HG03039 (cell line): ENCODE results near the gene CTAGE4.
"Not testable (repeated sequence)": the region's sequence is repeated elsewhere in the genome, so short reads cannot be mapped to it uniquely, and the experiment has no call there.

ENCODE experiments used
- ATAC-seq: cut with Tn5 transposase; IDR thresholded peaks from one replicate; pipeline ENCODE4 v1.9.1; 2021; ENCODE audit warnings: mild to moderate bottlenecking, moderate library complexity; ENCODE audit not compliant: unreplicated experiment

CTAGE4 gene

DNA sequence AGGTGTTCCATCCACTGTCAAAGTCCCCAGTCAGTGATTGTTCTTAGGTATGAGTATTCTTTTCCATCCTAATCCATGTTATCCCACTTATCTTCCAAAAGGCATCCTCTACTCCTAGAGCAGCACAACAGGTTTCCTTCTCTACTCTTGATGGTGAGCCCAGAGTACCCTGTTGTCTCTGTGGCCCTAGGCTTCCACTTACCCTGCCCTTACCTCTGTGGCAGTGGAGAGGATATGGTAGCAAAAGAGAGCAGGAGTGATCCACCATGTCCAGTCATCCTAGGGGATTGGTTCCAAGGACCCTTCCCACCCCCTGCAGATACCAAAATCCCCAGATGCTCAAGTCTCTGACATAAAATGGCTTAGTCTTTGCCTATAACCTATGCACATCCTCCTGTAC lies 33.9 kb downstream of the CTAGE4 start:
- not testable (repeated sequence) for ATAC-seq

- ATAC-seq: not testable (repeated sequence)
These were observed 35.3 kb downstream of the CTAGE4 start for GRCh38 chr7:144218581-144218980.

- ATAC-seq: not testable (repeated sequence)
These were observed 35.9 kb downstream of the CTAGE4 start for GRCh38 chr7:144219149-144219548.

DNA sequence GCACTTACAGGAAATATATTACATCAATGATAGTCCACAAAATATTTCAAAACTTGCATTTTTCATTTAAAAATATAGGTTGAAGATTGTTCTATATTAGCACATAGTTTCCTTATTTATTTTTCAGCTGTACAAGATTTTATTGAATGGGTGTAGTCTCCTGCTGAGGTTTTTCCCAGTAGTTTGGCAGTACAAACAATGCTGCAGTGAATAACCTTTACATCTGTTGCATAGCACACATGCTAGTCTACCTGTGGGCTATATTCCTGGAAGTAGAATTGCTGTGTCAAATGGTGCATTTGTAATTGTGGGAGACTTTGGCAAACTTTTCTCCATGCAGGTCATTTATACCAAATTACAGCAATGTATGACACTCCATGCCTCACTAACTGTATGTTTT lies 37.3 kb downstream of the CTAGE4 start:
- not testable (repeated sequence) for ATAC-seq

- not testable (repeated sequence) for ATAC-seq
These were observed 40.4 kb downstream of the CTAGE4 start for GRCh38 chr7:144223675-144224074.

GRCh38 chr7:144226866-144227265 lies 43.6 kb downstream of the CTAGE4 start:
- not testable (repeated sequence) for ATAC-seq

- ATAC-seq: not testable (repeated sequence)
These were observed 45.5 kb downstream of the CTAGE4 start for GRCh38 chr7:144228810-144229209.

DNA sequence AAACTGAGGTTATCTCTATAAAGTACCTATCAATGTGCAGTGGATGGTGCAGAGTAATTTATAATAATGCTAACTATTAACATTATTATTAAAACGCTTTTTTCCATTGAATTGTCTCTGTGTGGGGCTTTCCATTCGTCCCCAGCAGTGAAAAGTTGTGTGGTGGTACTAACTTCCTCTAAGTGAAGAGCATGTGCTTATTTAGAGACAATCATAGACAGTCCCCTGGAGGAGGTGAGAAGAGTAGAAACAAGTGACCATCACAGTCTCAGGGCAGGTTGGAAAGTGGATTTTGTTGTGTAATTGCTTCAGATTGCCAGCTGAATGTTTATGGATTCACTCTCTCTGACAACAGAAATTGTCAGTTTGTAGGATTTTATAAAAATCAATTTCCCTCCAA lies 47.8 kb downstream of the CTAGE4 start:
- ATAC-seq: not testable (repeated sequence)

DNA sequence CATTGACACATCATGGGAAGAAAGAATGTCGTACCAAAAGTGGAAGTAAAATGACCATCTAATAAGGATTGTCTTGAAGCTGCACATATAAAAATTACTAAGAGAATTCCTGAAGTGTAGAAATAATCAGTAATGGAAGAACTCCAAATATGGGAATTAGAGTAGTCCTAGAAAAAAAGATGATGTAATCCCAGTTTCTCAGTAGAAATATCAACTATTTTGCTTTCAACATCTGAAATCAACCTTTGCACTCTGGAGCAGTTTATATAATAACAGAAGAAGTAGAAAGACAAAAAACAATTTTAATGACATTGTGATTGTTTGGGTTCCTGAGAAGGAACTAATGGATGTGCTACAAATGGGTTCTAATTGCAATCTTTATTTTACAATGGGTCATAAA lies 49.8 kb downstream of the CTAGE4 start:
- not testable (repeated sequence) for ATAC-seq
